IMR-90 (cell line): ENCODE measurements around the gene NKAIN2. TPM values are rescaled to one million over a fixed set of nuclear protein-coding genes. Genes with fewer than 3 reads are reported as not detected.

Experiments
- ATAC-seq: fragments of 200-7000 bp; cut with Tn5 transposase; 2 replicates; pipeline ENCODE4 v1.9.1; 2020; ENCODE audit warnings: low read depth, mild to moderate bottlenecking, moderate library complexity
- BruUV-seq: library from RNA; stranded (reverse); fragments of 400-500 nt; replicated peaks from 2 replicates; lab custom pipeline; 2021; lab: Mats Ljungman, UMichigan
- CTCF ChIA-PET: fragments of 300-600 bp; formaldehyde crosslinking; extraction: SDS; loops from one replicate; lab custom pipeline; 2021; ENCODE audit warnings: antibody characterized with exemption; lab: Yijun Ruan, JAX
- POLR2A ChIA-PET: fragments of 300-600 bp; sonication (Branson Sonifier 250); formaldehyde crosslinking; loops from one replicate; lab custom pipeline; 2022; ENCODE audit warnings: antibody characterized with exemption; ENCODE audit not compliant: unreplicated experiment; lab: Charles Lee
- DNase-seq: peaks from one replicate; pipeline ENCODE4 v3.0.0; 2013
- H2AFZ ChIP-seq: replicated peaks from 2 replicates; pipeline ENCODE3; 2013; ENCODE audit warnings: low read length, mild to moderate bottlenecking; ENCODE audit not compliant: poor library complexity
- H2AK5ac ChIP-seq: 2 replicates; pipeline ENCODE4 v1.6.1; 2013; ENCODE audit warnings: low read depth, low read length, inconsistent platforms
- H2AK9ac ChIP-seq: replicated peaks from 2 replicates; pipeline ENCODE3; 2013; ENCODE audit warnings: mild to moderate bottlenecking, low read depth, low read length, moderate library complexity; ENCODE audit not compliant: poor library complexity
- H2BK120ac ChIP-seq: 2 replicates; pipeline ENCODE4 v1.6.1; 2013; ENCODE audit warnings: low read depth, low read length, inconsistent platforms
- H2BK15ac ChIP-seq: 3 replicates; pipeline ENCODE4 v1.6.1; 2013; ENCODE audit warnings: low read depth, low read length, inconsistent platforms
- H2BK20ac ChIP-seq: 2 replicates; pipeline ENCODE4 v1.6.1; 2013; ENCODE audit warnings: low read depth, mild to moderate bottlenecking, inconsistent platforms, low read length, moderate library complexity
- H2BK5ac ChIP-seq: 2 replicates; pipeline ENCODE4 v1.6.1; 2013; ENCODE audit warnings: mild to moderate bottlenecking, low read depth, low read length, inconsistent platforms; ENCODE audit not compliant: poor library complexity, severe bottlenecking
- H3K14ac ChIP-seq: replicated peaks from 2 replicates; pipeline ENCODE4 v1.6.1; 2013; ENCODE audit warnings: low read depth, low read length, inconsistent platforms
- H3K18ac ChIP-seq: 2 replicates; pipeline ENCODE4 v1.6.1; 2013; ENCODE audit warnings: low read depth, low read length, control low read depth
- H3K23ac ChIP-seq: 2 replicates; pipeline ENCODE4 v1.6.1; 2013; ENCODE audit warnings: low read depth, low read length, inconsistent platforms
- H3K27ac ChIP-seq: 2 replicates; pipeline ENCODE4 v1.5.1; 2013; ENCODE audit warnings: mild to moderate bottlenecking, control low read depth, low read length; ENCODE audit not compliant: insufficient read depth
- H3K27me3 ChIP-seq: 2 replicates; pipeline ENCODE4 v1.6.1; 2013; ENCODE audit warnings: low read length; ENCODE audit not compliant: control insufficient read depth, insufficient read depth
- H3K36me3 ChIP-seq: 2 replicates; pipeline ENCODE4 v1.6.1; 2013; ENCODE audit warnings: low read length, mixed read lengths; ENCODE audit not compliant: control insufficient read depth, insufficient read depth
- H3K4ac ChIP-seq: 2 replicates; pipeline ENCODE4 v1.6.1; 2013; ENCODE audit warnings: low read depth, low read length, inconsistent platforms
- H3K4me1 ChIP-seq: 2 replicates; pipeline ENCODE4 v1.6.1; 2013; ENCODE audit warnings: low read length, mixed read lengths; ENCODE audit not compliant: control insufficient read depth, insufficient read depth
- H3K4me2 ChIP-seq: 2 replicates; pipeline ENCODE4 v1.6.1; 2013; ENCODE audit warnings: low read depth, mild to moderate bottlenecking, control low read depth, low read length, moderate library complexity
- H3K4me3 ChIP-seq: 2 replicates; pipeline ENCODE4 v1.5.1; 2013; ENCODE audit warnings: low read depth, mild to moderate bottlenecking, control low read depth, low read length, moderate library complexity; ENCODE audit not compliant: insufficient read depth
- H3K56ac ChIP-seq: 2 replicates; pipeline ENCODE4 v1.6.1; 2013; ENCODE audit warnings: low read length, inconsistent platforms; ENCODE audit not compliant: insufficient read depth; ENCODE audit errors: extremely low read depth
- H3K79me1 ChIP-seq, 2 experiments: 2 replicates each; pipeline ENCODE4 v1.6.1; 2013; ENCODE audit warnings: low read length in 2 of 2, inconsistent platforms in 1 of 2, low read depth in 1 of 2
- H3K9ac ChIP-seq: 2 replicates; pipeline ENCODE4 v1.6.1; 2013; ENCODE audit warnings: low read depth, low read length, control low read depth
- H3K9me1 ChIP-seq: 2 replicates; pipeline ENCODE4 v1.6.1; 2013; ENCODE audit warnings: low read length, inconsistent platforms; ENCODE audit not compliant: insufficient read depth
- H3K9me3 ChIP-seq: 2 replicates; pipeline ENCODE4 v1.6.1; 2013; ENCODE audit warnings: low read length; ENCODE audit not compliant: control insufficient read depth, insufficient read depth
- H4K20me1 ChIP-seq: 2 replicates; pipeline ENCODE4 v1.6.1; 2013; ENCODE audit warnings: low read length, inconsistent platforms; ENCODE audit not compliant: insufficient read depth
- H4K5ac ChIP-seq: 2 replicates; pipeline ENCODE4 v1.6.1; 2013; ENCODE audit warnings: mild to moderate bottlenecking, low read depth, low read length, control low read depth
- H4K8ac ChIP-seq, 2 experiments: 2 replicates each; pipeline ENCODE4 v1.6.1; 2013; ENCODE audit warnings: low read depth in 2 of 2, low read length in 2 of 2, control low read depth in 1 of 2, inconsistent platforms in 1 of 2
- H4K91ac ChIP-seq: 2 replicates; pipeline ENCODE4 v1.6.1; 2013; ENCODE audit warnings: low read depth, low read length, inconsistent platforms; ENCODE audit not compliant: insufficient read depth
- CEBPB ChIP-seq: IDR thresholded peaks from 2 replicates; pipeline ENCODE4 v1.6.1; 2012; ENCODE audit warnings: low read depth, low read length, improper control_type of control experiment
- ELK1 ChIP-seq: fragments of 150-350 bp; IDR thresholded peaks from 2 replicates; pipeline ENCODE4 v1.6.1; 2016; ENCODE audit warnings: low read depth, mild to moderate bottlenecking, low read length, moderate library complexity, borderline replicate concordance
- FOS ChIP-seq: fragments of 150-350 bp; IDR thresholded peaks from 2 replicates; pipeline ENCODE4 v1.6.1; 2016; ENCODE audit warnings: low read depth, low read length
- MXI1 ChIP-seq: IDR thresholded peaks from 2 replicates; pipeline ENCODE4 v1.6.1; 2012; ENCODE audit warnings: low read depth, mild to moderate bottlenecking, low read length, moderate library complexity, borderline replicate concordance
- NFE2L2 ChIP-seq: fragments of 150-350 bp; IDR thresholded peaks from 2 replicates; pipeline ENCODE4 v1.6.1; 2016; ENCODE audit warnings: low read depth, mild to moderate bottlenecking, low read length
- POLR2A ChIP-seq: IDR thresholded peaks from 2 replicates; pipeline ENCODE4 v1.6.1; 2012; ENCODE audit warnings: mild to moderate bottlenecking, low read depth, low read length
- RAD21 ChIP-seq: IDR thresholded peaks from 2 replicates; pipeline ENCODE4 v1.6.1; 2012; ENCODE audit warnings: low read length, improper control_type of control experiment
- RFX5 ChIP-seq: IDR thresholded peaks from 2 replicates; pipeline ENCODE4 v1.8.0; 2012; ENCODE audit warnings: low read depth, mild to moderate bottlenecking, low read length, moderate library complexity
- SMC3 ChIP-seq: fragments of 150-350 bp; IDR thresholded peaks from 2 replicates; pipeline ENCODE4 v1.6.1; 2016; ENCODE audit warnings: low read depth, mild to moderate bottlenecking, antibody characterized with exemption, low read length, moderate library complexity
- WGBS, 2 experiments: methylation state at CpG; one replicate each; pipeline versions ENCODE4 v1.1.5 to v1.1.7; 2013; ENCODE audit warnings: missing lambda C conversion rate in 2 of 2; ENCODE audit not compliant: insufficient read length in 1 of 2; ENCODE audit errors: extremely low coverage in 2 of 2; 5-methylcytosine and 5-hydroxymethylcytosine counted together
- dilution Hi-C: fragments of 300-500 bp; cut with HindIII; formaldehyde crosslinking; loops from one replicate; pipeline ENCODE4 v1.14.3; 2018; ENCODE audit warnings: low sequenced_read_pairs; ENCODE audit not compliant: unreplicated experiment
- in situ Hi-C: fragments of 300-500 bp; cut with MboI; formaldehyde crosslinking; loops from 3 replicates; pipeline ENCODE4 v1.14.3; 2019; ENCODE audit warnings: low sequenced_read_pairs, inconsistent platforms, mixed read lengths
- intact Hi-C: fragments of 100-400 bp; cut with micrococcal nuclease; formaldehyde crosslinking; loops from 2 replicates; pipeline ENCODE4 v1.10.0; 2022
- polyA plus RNA-seq, 3 experiments: library from polyadenylated mRNA; depleted of rRNA; stranded (reverse); fragments of >200 nt; gene quantifications; 2 replicates each; pipeline ENCODE4 v1.2.3, GENCODE V29; 2012; ENCODE audit warnings: low replicate concordance in 1 of 3
- total RNA-seq: library from RNA; depleted of rRNA; stranded (reverse); fragments of >200 nt; gene quantifications from 2 replicates; pipeline ENCODE4 v1.2.3, GENCODE V29; 2012

The NKAIN2 gene
- total and polyA plus RNA-seq, 2 of the 4 experiments (the other 2 are of a cell fraction), result not detected

GRCh38 chr6:124722141-124722878 lies 918.6 kb downstream of the NKAIN2 start:
- Histone ChIP-seq H3K23ac (no peak overlapping the region), H2BK5ac (no peak overlapping the region), H3K56ac (no peak overlapping the region), H3K14ac (no peak overlapping the region), H2BK20ac (no peak overlapping the region), H4K8ac (no peak overlapping the region), H3K27me3 (no peaks in the 10 kb centered on the region), H3K9ac (no peak overlapping the region), H2AK5ac (no peak overlapping the region), H3K79me1 (no peaks in the 10 kb centered on the region), H3K4me1 (no peaks in the 10 kb centered on the region), H4K5ac (no peak overlapping the region), H3K4me2 (no peak overlapping the region), H3K9me3 (no peaks in the 10 kb centered on the region), H3K27ac (no peak overlapping the region), H2AK9ac (no peak overlapping the region), H4K20me1 (no peaks in the 10 kb centered on the region), H3K4ac (no peak overlapping the region), H3K18ac (no peak overlapping the region), H4K91ac (no peak overlapping the region), H2BK120ac (no peak overlapping the region), H3K4me3 (no peak overlapping the region), H3K36me3 (no peaks in the 10 kb centered on the region), H2AFZ (no peak overlapping the region), H3K9me1 (no peaks in the 10 kb centered on the region), H2BK15ac (no peak overlapping the region)
- CTCF ChIA-PET, result no interaction called here
- ATAC-seq, result no peak
- TF ChIP-seq NFE2L2 (no peak), POLR2A (no peak), SMC3 (no peak), RFX5 (no peak), FOS (no peak), RAD21 (no peak), ELK1 (no peak), MXI1 (no peak), CEBPB (no peak)
- in situ Hi-C loops (no loop called here), intact Hi-C loops (no loop called here), dilution Hi-C loops (no loop called here)
- no peak for DNase-seq
- POLR2A ChIA-PET, result no interaction called here
- no TSS peak for BruUV-seq
- WGBS, 2 experiments, result no CpG with 5 or more reads among the region's 3 CpGs
